HG03457 (cell line): ENCODE data around the gene LGR4.

Experiments
- ATAC-seq: cut with Tn5 transposase; IDR thresholded peaks from one replicate; pipeline ENCODE4 v1.9.1; 2021; ENCODE audit warnings: moderate number of reproducible peaks; ENCODE audit not compliant: unreplicated experiment

LGR4 gene

DNA sequence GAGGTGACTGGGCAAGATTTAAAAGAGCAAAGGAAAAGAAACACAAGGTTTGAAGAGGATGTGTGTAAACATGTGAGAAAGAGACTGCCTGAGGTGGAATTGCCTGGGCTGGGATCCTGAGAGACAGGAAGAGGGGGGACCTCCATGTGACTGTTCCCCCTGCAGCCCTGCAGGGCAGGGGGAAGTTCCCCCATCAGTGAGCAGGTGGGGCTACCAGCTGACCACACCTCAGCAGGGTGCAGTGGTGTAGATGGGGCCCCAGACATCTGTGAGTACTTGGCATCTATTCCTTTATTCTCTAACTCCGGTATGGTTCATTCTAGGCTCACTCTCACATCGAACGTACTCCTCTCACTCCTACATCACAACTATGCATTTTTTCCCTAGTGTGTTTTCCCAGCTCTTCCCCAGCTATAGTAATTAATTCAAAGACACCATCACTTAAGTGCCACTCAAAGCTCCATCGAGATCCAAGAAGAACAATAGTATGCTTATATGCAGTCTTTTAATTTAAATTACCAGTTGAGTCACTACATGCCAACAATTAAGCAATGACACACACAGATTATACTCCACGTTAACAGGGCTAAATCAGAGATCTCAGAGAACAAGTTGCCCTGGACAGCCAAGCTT lies 42.7 kb downstream of the LGR4 start:
- no peak for ATAC-seq

DNA sequence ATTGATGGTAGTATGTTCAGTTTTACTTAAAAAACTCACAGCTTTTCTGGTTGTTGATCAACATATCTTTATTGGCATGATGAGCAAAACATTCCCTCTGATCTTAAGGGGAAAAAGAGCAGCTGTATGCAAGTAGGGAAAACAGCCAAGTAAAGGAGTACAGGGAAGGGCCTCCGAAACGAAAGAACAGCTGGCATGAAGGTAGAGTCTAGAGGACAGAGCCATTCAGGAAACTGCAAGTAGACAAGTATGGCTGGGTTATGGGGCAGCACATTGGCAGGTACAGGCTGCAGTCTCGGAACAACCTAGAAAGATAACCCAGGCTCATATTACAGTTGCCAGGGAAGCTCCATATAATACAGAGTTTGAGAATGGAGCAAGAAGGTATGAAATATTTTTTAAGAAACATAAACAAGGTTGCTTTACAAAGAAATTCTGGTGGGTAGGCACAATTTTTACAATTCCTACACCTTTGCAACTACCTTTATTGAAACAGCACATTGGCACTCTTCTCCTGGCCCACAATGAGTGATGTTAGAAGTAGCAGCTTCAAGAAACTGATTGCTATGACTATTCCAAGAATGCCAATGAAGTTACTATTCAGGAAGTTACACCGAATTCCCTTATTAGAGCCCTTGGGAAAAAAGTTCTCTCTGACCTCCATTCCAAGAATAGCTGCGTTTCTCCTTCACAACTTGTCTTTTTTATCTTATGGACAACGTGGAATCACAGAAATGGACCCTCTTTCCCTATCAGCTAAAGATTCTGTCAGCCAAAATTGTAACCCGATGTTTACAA lies 45.2 kb downstream of the LGR4 start:
- no peak for ATAC-seq

DNA sequence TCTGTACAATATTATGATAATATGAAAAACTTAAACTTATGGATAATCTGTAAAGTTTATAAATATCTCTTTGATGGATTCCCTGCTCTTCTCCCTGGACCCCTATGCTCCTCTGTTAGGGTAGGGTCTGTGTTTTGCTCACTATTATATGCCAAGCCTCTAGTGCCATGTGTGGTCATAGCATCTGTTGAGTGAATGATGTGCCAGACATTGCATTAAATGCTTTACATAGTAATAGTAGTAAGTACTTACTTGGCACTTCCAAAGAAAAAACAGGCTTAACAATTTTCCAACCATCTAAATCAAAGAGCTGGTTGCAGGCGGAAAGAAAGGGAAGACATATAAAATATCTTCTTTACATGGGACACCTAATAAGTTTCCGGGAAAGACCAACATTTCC lies 46.8 kb downstream of the LGR4 start:
- ATAC-seq: no peak

DNA sequence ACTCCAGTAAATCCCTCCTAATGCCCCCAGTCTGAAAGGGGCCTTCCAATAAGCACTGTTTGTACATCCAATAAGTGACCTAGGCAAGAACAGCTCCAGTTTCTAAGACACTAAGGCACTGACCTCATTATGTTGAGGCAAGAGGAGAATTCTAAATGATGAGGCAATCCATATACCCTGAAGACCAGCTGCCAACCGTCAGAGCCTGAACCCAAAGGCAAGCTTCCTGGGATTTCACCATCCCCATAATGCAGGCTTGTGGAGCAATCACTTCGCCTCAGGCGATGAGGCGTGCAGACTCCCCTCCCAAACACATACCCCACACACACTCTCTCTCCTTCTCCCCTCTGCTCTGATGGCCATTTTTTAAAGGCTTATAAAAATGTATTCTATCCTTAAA lies 49.5 kb downstream of the LGR4 start:
- no peak for ATAC-seq

DNA sequence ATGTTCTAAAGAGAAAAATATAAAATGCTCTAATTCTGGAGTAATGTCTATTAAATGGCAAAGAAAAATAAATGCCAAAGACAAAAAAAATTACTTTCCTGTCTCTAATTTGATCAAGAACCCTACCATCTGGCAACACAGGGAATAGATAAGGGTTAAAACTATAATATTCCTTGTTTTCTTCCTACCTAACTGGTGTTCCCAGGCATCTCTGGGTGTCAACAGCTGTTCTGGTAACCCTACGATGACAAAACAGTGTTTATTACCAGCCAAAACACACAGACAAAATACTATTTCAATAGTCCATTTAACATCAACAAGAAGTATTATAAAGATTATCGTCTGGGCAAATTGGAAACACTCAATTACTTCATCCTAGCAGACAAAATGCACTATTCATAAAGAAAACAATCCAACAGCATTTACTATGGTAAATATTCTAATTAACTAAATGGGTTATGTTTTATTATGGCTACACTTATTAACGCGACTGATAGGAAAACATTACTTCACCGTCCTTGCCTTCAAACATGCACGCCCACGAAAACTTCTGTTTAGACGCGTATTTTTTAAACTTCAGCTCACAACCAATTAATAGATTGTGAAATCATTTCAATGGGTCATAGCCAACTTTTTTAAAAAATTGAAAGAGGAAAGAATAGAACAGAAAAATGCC lies 50.6 kb downstream of the LGR4 start:
- ATAC-seq: no peak

DNA sequence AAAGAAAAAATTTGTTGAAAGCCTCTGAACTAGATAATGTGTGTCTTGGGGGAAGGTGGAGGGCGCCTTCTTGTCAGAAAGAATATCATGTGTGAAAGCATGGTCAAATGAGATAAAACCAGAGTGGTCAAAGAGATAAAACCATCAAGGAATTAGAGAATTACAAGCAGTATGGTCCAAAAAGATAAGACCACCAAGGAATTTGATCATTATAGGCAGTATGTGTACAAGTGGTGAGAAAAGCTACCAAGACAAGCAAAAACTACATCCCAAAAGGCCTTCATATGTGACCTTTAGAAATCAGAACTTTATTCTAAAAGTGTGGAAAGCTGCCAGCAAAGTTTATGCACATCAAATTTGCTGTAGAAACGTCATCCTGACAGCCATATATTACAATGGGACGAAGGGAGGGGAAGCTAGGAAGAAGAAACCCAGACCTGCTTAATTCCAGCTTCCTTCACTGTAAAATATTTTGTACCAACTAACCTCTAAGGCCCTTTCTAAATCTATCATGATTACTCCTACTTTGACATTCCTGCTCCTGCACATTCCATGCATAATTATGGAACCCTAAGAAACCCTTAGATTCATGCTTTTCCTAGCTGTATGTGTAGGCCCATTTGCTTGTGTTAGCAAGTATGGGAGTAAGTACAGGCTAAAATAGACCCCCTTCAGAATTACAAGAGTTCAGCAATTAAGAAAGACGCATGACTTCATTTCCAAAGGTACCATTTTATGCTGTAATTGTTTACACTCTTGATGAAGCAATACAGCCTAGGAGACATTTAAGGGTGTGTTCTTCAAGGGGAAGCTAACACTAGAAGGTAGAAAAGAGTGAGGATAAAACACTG lies 51.6 kb downstream of the LGR4 start:
- ATAC-seq: no peak

DNA sequence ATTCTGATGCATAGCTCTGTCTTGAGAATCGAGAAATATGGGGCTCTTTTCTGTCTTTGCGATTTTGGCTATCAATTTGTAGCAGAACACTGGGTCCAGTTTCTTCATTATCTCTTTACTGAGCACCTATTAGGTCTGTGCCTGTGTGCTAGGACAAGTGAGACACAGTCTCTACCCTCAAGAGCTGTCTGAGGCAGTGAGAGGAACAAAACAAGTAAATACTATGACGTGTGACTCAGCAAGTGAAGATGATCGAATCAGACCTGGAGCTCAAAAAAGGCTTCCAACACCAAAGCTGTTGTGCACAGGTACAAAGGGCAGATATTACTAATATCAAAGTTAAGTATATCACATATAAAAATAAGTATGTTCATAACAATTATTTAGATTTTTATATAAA lies 52.4 kb downstream of the LGR4 start:
- no peak for ATAC-seq

DNA sequence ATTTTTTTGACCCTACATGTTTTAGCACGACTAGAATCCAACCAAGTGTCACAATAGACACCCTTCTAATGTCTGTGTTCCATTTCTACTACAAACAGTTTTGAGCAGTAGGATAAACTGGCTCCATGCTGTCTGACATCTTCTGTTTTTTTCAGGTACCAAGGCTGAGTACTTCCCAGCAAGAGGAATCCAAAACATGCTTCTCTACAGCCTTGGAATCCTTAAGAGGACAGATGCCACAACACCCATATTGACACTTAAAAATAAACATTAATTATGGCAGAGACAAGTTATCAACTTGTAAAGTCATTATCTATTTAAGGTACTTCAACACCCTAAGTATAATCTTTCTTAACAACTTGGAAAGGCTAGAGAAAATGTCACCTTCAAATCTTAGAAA lies 54.2 kb downstream of the LGR4 start:
- ATAC-seq: no peak

DNA sequence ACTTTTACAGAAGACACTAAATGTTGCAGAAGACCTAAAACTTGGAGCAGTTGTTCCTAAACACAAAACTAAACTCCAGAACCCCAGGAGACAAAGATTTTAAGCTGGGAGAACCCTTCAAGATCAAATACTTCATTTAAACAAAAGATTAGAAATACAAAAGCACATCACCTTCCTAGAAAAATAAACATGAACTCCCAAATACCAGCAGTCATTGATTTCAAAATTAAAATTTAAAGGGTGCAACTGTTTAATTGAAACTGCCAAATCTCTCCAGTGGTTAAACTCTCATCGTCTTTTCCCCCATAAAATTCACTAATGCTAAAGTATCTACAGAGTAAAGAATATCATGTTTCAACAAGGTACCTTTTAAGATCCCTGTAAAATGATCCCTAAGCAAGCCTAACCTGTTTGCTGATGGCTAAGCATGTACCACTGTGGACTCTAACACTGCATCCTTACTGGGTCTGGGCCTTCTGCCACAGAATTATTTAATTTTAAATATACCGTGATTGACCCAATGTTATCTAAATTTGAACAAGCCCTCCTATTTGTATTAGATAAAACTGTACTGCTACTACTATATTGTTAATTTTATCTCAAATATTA lies 55.9 kb downstream of the LGR4 start:
- ATAC-seq: no peak

DNA sequence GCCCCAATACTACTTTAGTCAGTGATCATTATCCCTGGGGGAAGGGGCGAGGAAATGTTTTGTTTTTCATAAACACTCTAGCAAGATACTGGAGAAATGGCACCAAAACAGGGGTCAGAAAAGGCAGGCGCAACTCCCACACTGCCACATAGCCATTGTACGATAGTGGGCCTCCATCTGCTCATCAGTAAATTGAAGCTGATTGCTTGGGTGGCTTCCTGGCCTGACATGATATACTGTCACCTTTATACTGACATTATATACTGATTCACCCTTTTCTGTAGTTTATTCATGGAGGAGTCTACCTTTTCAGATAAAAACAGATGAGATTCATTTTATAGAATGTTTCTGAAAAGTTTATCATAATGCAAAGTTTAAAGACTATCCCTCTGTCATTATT lies 57.9 kb downstream of the LGR4 start:
- no peak for ATAC-seq

DNA sequence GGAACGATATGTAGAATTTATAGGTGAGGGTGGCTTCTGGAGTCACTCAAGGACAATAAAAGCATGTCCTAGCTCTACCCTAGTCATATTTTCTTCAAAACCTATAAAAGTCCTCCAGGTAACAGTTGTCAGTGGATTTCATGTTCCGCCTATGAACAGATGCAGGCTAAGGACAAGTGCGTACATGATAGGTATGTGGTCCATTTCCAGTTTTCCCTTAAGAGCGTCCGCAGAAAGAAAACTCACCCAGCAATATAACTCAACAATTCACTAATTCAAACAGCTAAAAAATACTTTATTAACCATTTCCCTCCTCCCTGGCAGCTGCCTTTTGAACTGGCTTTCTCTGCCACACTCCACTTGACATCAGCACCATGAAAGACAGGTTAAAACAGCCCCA lies 59.4 kb downstream of the LGR4 start:
- no peak for ATAC-seq

DNA sequence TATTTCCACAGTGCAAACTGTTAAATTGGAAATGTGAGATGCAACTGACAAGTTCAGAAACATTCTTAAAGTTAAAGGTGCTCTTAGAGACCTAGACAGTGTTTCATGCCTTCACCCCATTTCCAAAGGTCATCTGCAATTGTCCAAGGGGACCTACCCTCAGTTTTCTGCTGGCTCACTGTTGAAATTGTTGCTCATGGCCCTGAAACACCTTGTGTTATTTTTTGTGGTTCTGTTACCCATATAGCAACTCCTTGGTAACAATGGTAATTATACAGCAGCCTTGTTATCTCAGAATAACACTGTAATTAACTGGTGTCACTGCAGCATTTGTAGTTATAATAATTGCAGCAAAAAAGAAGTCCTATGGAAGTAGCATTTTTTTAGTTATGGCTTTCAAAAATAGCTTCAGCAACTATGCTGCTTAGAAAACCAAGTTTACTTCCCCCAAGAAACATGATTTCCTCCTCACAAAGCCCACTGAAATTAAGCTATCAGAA lies 60.3 kb downstream of the LGR4 start:
- ATAC-seq: no peak

DNA sequence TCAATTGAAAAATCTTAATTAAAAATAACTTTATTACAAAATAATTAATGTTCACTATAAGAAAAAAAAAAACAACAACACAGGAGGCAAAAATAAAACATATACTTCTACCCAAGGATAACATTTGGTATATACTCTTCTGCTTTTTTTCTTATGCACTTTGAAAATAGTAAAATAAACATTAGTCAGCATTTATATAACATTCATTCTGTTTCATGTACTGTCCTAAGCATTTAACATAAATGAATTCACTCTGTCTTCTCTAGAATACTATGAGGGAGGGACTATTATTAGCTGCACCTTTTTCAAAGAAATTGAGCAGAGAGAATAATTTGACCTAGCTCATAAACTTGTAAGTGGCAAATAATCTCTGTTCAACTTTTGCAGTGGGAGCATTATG lies 61.3 kb downstream of the LGR4 start:
- no peak for ATAC-seq

DNA sequence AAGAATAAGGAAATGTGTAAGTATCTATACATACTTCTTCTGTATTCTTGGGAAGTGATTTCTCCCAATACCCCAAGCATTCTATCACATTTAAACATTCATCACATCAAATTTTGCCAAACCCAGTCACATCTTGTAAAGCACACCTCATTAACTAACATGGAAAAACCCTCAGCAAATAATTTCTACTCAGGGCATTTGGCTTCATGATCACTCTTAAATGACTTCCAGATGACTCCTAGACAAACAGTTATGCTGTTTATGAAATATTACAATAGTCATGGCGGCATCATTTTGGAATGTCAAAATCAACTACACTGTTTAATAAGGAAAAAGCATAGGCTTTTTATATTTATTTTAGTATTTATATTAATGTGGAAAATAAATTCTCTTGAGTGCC lies 62.3 kb downstream of the LGR4 start:
- ATAC-seq: no peak

DNA sequence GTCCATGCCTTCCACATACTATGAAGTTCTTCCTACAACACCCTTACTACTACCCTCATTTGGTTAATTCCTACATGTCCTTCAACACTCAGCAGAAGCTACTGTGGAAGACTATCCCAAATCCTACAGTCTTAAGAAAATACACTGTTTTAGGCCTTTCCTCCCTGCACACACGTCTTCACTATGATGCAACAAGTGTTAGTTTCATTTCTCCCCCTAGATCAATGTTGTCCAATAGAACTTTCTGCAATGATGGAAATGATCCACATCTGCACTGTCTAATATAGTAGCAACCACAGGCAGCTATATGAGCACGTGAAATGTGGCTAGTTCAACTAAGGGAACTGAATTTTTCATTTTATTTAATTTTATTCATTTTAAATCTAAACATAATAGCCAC lies 62.8 kb downstream of the LGR4 start:
- no peak for ATAC-seq

DNA sequence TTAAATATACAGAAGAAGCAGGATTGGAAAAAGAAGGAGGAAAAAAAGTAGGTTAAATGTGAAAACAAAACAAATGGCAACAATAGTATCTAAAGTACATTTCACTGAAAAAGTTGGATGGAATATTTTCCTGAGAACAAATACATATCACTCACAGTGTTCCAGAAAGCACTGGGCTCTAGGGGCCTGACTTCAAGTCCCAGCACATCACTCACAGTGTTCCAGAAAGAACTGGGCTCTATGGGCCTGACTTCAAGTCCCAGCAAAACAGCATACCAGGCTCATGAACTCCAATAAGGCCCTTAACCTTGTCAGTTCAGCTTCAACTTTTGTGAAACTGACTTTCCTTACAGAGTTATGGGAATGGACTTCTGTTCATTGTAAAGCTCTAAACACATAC lies 63.5 kb downstream of the LGR4 start:
- no peak for ATAC-seq

DNA sequence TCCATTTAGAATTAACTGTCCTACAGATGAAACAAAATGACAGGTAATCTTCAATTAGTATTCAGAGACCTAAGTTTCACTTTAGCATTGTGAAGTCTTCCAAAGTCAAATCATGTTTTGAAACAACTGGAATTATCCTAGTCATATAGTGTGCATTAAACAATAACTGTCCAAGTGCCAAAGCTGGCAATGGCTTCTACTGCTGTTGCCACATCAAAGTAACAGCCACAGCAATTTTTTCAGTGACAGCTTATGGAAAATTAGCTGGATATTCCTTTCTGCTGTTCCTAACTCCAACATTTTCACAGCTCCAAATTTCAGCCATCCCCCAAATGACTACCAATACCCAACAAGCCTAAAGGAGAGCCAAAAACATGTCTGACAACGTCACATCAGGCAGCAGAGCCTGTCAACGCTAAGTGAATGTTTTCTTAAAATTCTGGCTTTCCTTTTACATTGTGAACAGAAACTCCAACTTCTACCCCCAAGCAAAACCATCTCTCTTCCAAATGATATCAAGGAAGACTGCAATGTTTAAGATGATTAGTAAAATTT lies 64.3 kb downstream of the LGR4 start:
- no peak for ATAC-seq

DNA sequence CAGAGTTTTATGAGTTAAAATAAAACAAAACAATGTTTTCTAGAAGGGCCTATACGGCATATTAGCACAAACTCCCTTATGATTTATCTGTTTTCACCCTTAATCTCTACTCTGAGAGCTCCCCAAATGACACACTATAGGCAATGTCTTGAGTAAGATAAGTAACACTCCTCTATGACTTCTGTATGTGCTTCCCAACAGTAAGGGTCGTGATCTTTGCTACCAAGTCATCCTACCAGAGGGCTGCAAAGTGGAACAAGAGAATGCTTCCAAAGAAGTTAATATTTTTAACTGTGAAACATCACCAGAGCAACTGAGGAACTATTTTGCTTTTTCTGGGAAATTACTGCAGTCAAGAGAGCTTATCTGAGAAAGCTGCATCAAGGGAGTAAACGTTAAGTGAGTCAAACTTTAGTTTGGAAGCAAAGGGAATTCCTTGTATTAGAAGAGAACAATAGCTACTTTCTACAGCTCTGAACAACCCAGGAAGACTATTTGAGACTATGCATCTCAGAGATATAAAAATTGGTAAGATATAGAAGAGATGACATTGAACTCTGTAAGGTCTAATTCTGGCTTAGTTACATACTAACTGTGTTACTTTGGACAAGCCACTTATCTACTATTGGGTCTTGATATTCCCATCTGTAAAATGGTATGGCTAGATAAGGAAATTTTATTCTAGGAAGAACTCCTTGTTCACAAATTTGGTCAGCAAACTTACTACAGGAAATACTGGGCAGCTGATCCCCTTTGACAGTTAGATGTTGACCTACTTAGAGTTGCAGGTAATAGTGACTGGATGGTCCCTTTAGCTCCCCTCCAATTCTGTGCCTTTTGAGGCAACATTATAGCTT lies 65.9 kb downstream of the LGR4 start:
- no peak for ATAC-seq

DNA sequence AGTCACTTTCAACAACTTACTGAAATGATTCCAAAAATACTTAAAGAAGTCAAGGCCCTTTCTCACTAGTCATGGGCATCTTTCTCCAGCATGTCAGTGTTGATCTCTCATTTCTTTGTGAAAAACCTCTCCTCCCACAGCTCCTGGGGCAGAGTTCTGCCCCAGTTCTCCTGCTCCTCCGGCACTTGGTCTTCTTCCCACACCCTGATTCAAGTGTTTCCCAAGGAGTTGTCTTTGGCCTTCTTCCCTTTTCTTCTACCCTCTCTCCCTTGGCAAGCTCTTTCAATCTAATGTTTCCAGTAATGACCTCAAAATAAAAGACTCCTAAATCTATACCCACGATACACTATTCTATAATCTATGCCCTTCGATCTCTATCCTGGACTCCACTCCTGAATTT lies 67.5 kb downstream of the LGR4 start:
- no peak for ATAC-seq

DNA sequence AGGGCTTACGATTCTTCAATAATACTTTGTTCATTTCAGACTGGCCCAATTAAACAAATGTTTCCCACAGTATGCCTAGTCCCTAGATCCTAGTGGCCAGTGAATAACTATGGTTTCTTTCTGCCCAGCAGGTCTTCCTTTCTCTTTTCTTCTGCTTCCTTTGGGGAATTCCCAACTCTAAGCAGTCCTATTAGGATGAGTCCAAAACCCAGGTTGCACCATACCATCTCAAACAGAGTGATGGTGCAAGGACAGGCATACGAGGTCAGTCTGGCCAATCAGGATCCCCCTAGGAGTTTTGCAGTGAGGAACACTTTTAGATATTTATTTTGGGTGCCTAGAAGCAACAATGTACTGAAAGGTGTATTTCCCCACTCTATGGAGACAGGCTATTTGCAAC lies 68.2 kb downstream of the LGR4 start:
- no peak for ATAC-seq
